ENCODE data around the gene IFNL4. TPM values are rescaled to one million over a fixed set of nuclear protein-coding genes. Genes with fewer than 3 reads are reported as not detected.

Gene IFNL4
- total RNA-seq, 1 experiment from 2014 or later, result not detected

GRCh38 chr19:39197808-39198207 lies 50.8 kb downstream of the IFNL4 start:
- DNase-seq (ENCODE audit: extremely low read depth, low read depth), result no peak

GRCh38 chr19:39196860-39197562 lies 51.6 kb downstream of the IFNL4 start, which contains the start of gene NCCRP1:
Gene NCCRP1, plus strand, starts transcription at chr19:39196964. Its CDS starts 19 bp downstream, at chr19:39196983.
- no peak for DNase-seq (ENCODE audit: extremely low read depth, low read depth)

GRCh38 chr19:39196320-39196719 lies 52.3 kb downstream of the IFNL4 start:
- DNase-seq (ENCODE audit: extremely low read depth, low read depth), result no peak

Other genes starting within 250 kb of the IFNL4 start
- 0.52 and 0.59 TPM in 2 replicates for gene FBXO27, start 216.3 kb downstream of the IFNL4 start, total RNA-seq (2014; rRNA removed; shearing (Covaris generic))
- 0.12 and 0.32 TPM in 2 replicates for gene ACP7, start 164.5 kb downstream of the IFNL4 start, total RNA-seq (2014; rRNA removed; shearing (Covaris generic))
- 4.4 and 7.2 TPM in 2 replicates for gene PAK4, start 123.1 kb downstream of the IFNL4 start, total RNA-seq (2014; rRNA removed; shearing (Covaris generic))
- gene NCCRP1, start 51.9 kb downstream of the IFNL4 start, total RNA-seq (2014; rRNA removed; shearing (Covaris generic)), result 0.05 TPM in 1 of 2 replicates, not detected in the other
- gene SYCN, start 44.6 kb downstream of the IFNL4 start, total RNA-seq (2014; rRNA removed; shearing (Covaris generic)), result not detected in 2 replicates
- gene IFNL3, start 3.9 kb downstream of the IFNL4 start, total RNA-seq (2014; rRNA removed; shearing (Covaris generic)), result not detected in 2 replicates
- gene IFNL2, start 19.5 kb upstream of the IFNL4 start, total RNA-seq (2014; rRNA removed; shearing (Covaris generic)), result not detected in 2 replicates
- gene IFNL1, start 47.6 kb upstream of the IFNL4 start, total RNA-seq (2014; rRNA removed; shearing (Covaris generic)), result not detected in 2 replicates
- gene LRFN1, start 72.0 kb upstream of the IFNL4 start, total RNA-seq (2014; rRNA removed; shearing (Covaris generic)), result 0.66 and 0.79 TPM in 2 replicates
- not detected in 2 replicates for gene GMFG, start 87.2 kb upstream of the IFNL4 start, total RNA-seq (2014; rRNA removed; shearing (Covaris generic))
- 57.7 and 57.8 TPM in 2 replicates for gene SAMD4B, start 93.6 kb upstream of the IFNL4 start, total RNA-seq (2014; rRNA removed; shearing (Covaris generic))
- gene PAF1, start 142.2 kb upstream of the IFNL4 start, total RNA-seq (2014; rRNA removed; shearing (Covaris generic)), result 21.1 and 27.7 TPM in 2 replicates
- 20.8 and 22.5 TPM in 2 replicates for gene MED29, start 142.5 kb upstream of the IFNL4 start, total RNA-seq (2014; rRNA removed; shearing (Covaris generic))
- gene ZFP36, start 158.0 kb upstream of the IFNL4 start, total RNA-seq (2014; rRNA removed; shearing (Covaris generic)), result 15.1 and 24.6 TPM in 2 replicates
- gene PLEKHG2, start 163.8 kb upstream of the IFNL4 start, total RNA-seq (2014; rRNA removed; shearing (Covaris generic)), result 16.7 and 18.0 TPM in 2 replicates
- gene RPS16, start 187.1 kb upstream of the IFNL4 start, total RNA-seq (2014; rRNA removed; shearing (Covaris generic)), result 541 and 944 TPM in 2 replicates
- gene SUPT5H, start 196.7 kb upstream of the IFNL4 start, total RNA-seq (2014; rRNA removed; shearing (Covaris generic)), result 42.3 and 48.4 TPM in 2 replicates
- gene TIMM50, start 232.0 kb upstream of the IFNL4 start, total RNA-seq (2014; rRNA removed; shearing (Covaris generic)), result 75.6 and 81.7 TPM in 2 replicates

Measured in NCI-H460 (cell line).